Parathyroid adenoma (tissue), 2 donors: ENCODE data around the gene DCAF4L1.

Experiments used
- H2AFZ ChIP-seq: fragments of 300-600 bp; sonication (generic); one replicate; pipeline ENCODE4 v1.7.0; 2017; ENCODE audit warnings: antibody characterized with exemption, mild to moderate bottlenecking
- H3K27ac ChIP-seq: fragments of 300-600 bp; sonication (generic); one replicate; pipeline ENCODE4 v1.7.0; 2017
- H3K27me3 ChIP-seq: fragments of 300-600 bp; sonication (generic); one replicate; pipeline ENCODE4 v1.7.0; 2017; ENCODE audit warnings: low read length; ENCODE audit not compliant: control insufficient read depth, insufficient read depth
- H3K36me3 ChIP-seq: fragments of 300-600 bp; sonication (generic); one replicate; pipeline ENCODE4 v1.7.0; 2017; ENCODE audit warnings: low read length; ENCODE audit not compliant: control insufficient read depth, insufficient read depth
- H3K4me1 ChIP-seq: fragments of 300-600 bp; sonication (generic); one replicate; pipeline ENCODE4 v1.7.0; 2017; ENCODE audit warnings: control low read depth
- H3K4me2 ChIP-seq: fragments of 300-600 bp; sonication (generic); one replicate; pipeline ENCODE4 v1.7.0; 2017; ENCODE audit warnings: low read length
- H3K4me3 ChIP-seq: fragments of 300-600 bp; sonication (generic); one replicate; pipeline ENCODE4 v1.7.0; 2017; ENCODE audit warnings: low read depth, low read length
- H3K79me2 ChIP-seq: fragments of 300-600 bp; sonication (generic); one replicate; pipeline ENCODE4 v1.7.0; 2017; ENCODE audit warnings: control low read depth
- H3K9ac ChIP-seq: fragments of 300-600 bp; sonication (generic); one replicate; pipeline ENCODE4 v1.7.0; 2017; ENCODE audit warnings: mild to moderate bottlenecking
- H3K9me3 ChIP-seq: fragments of 300-600 bp; sonication (generic); one replicate; pipeline ENCODE4 v1.7.0; 2017; ENCODE audit warnings: low read length; ENCODE audit not compliant: control insufficient read depth
- TF ChIP-seq, protein P1 (sequence below): fragments of 300-600 bp; sonication (generic); IDR thresholded peaks from one replicate; pipeline ENCODE4 v1.7.0; 2017; ENCODE audit warnings: antibody characterized with exemption, mild to moderate bottlenecking
- donor health status: primary hyperparathyroidism.

Gene DCAF4L1

GRCh38 chr4:41991916-41992767 is 10.6 kb downstream of the DCAF4L1 start:
- Histone ChIP-seq H3K4me3 (no peak overlapping the region), H3K36me3 (no peaks in the 10 kb centered on the region), H2AFZ (no peak overlapping the region), H3K4me2 (peak overlapping the region; percentile 68), H3K9me3 (no peaks in the 10 kb centered on the region), H3K9ac (no peak overlapping the region), H3K27me3 (no peaks in the 10 kb centered on the region), H3K4me1 (peaks cover 5% of the 10 kb centered on the region), H3K27ac (no peak overlapping the region), H3K79me2 (peaks cover 13% of the 10 kb centered on the region)
- TF ChIP-seq, protein P1, sequence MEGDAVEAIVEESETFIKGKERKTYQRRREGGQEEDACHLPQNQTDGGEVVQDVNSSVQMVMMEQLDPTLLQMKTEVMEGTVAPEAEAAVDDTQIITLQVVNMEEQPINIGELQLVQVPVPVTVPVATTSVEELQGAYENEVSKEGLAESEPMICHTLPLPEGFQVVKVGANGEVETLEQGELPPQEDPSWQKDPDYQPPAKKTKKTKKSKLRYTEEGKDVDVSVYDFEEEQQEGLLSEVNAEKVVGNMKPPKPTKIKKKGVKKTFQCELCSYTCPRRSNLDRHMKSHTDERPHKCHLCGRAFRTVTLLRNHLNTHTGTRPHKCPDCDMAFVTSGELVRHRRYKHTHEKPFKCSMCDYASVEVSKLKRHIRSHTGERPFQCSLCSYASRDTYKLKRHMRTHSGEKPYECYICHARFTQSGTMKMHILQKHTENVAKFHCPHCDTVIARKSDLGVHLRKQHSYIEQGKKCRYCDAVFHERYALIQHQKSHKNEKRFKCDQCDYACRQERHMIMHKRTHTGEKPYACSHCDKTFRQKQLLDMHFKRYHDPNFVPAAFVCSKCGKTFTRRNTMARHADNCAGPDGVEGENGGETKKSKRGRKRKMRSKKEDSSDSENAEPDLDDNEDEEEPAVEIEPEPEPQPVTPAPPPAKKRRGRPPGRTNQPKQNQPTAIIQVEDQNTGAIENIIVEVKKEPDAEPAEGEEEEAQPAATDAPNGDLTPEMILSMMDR: no peak

- Histone ChIP-seq H3K4me1 (peaks cover 5% of the 10 kb centered on the region), H3K27me3 (no peaks in the 10 kb centered on the region), H3K4me3 (no peak overlapping the region), H3K79me2 (peaks cover 13% of the 10 kb centered on the region), H2AFZ (no peak overlapping the region), H3K9ac (no peak overlapping the region), H3K36me3 (no peaks in the 10 kb centered on the region), H3K9me3 (no peaks in the 10 kb centered on the region), H3K4me2 (no peak overlapping the region), H3K27ac (no peak overlapping the region)
- TF ChIP-seq, protein P1: no peak
Measured at GRCh38 chr4:41992967-41993857, 11.7 kb downstream of the DCAF4L1 start.

DNA sequence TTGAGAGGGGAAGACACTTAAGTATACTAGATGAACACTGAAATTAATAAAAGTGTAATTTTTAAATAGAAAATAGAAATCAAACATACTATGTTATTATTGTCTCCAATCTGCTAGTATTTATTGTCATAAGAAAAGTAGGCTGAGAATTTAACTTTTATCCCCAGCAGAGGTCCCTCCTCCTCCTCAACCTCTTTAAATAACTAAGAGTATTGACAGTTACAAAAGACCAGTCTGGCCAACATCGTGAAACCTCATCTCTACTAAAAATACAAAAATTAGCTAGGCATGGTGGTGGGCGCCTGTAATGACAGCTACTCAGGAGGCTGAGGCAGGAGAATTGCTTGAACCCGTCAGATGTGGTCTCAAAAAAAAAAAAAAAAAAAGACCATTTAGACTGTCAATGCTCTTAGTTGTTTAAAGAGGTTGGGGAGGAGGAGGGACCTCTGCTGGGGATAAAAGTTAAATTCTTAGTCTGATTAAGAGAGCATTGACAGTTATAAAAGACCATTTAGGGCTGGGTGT is 13.0 kb downstream of the DCAF4L1 start:
- TF ChIP-seq, protein P1: no peak
- H3K27ac ChIP-seq: no peak overlapping the region
- H3K4me2 ChIP-seq: no peak overlapping the region
- no peak overlapping the region for H2AFZ ChIP-seq
- H3K36me3 ChIP-seq: no peaks in the 10 kb centered on the region
- H3K79me2 ChIP-seq: peaks cover 13% of the 10 kb centered on the region
- H3K27me3 ChIP-seq: no peaks in the 10 kb centered on the region
- H3K9ac ChIP-seq: no peak overlapping the region
- H3K4me1 ChIP-seq: peaks cover 5% of the 10 kb centered on the region
- H3K4me3 ChIP-seq: no peak overlapping the region
- H3K9me3 ChIP-seq: no peaks in the 10 kb centered on the region

DNA sequence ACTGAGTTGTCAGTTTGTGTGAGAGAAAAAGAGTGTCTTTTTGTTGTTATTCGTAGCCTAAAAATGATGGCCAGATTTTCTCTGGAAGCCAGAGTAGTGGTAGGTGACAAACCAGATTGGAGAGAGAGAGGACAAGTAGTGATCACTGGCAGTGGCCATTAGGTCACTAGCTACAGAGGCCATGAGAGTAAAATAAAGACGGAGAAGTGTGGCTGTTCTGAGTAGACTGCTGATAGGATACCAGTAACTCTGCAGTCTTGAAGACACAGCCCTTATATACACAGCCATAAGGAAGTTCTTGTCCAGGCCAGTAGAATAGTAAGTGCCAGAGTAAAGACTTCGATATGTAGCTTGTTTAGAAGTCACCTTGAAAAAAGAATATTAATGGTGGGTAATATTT is 16.5 kb downstream of the DCAF4L1 start:
- Histone ChIP-seq H3K4me1 (no peaks in the 10 kb centered on the region), H3K36me3 (no peaks in the 10 kb centered on the region), H3K4me3 (no peak overlapping the region), H2AFZ (no peak overlapping the region), H3K27me3 (no peaks in the 10 kb centered on the region), H3K27ac (no peak overlapping the region), H3K4me2 (no peak overlapping the region), H3K79me2 (no peaks in the 10 kb centered on the region), H3K9me3 (no peaks in the 10 kb centered on the region), H3K9ac (no peak overlapping the region)
- TF ChIP-seq, protein P1: no peak
